A549 (cell line): Measurements from ENCODE around the gene JMJD4.

Experiments
- CBX8 ChIP-seq: fragments of 200-600 bp; sonication (generic); IDR thresholded peaks from 2 replicates; pipeline ENCODE4 v1.6.1; 2016
- POLR2A ChIP-seq: IDR thresholded peaks from 2 replicates; pipeline ENCODE4 v1.6.1; 2012; ENCODE audit warnings: mild to moderate bottlenecking, low read length
- RAD21 ChIP-seq, 2 experiments: fragments of >200 bp in 1 of 2; sonication (Bioruptor Twin) in 1 of 2; formaldehyde crosslinking in 1 of 2; IDR thresholded peaks in 1 of 2; conservative IDR thresholded peaks in 1 of 2; 2 replicates in 1 of 2; 3 replicates in 1 of 2; pipeline ENCODE4 v1.6.1; 2012 to 2018; ENCODE audit warnings: inconsistent platforms in 1 of 2
- SMC3 ChIP-seq: fragments of >200 bp; sonication (Bioruptor Twin); formaldehyde crosslinking; IDR thresholded peaks from 3 replicates; pipeline ENCODE4 v1.6.1; 2018; ENCODE audit warnings: inconsistent platforms
- TF ChIP-seq, protein P1 (sequence below): fragments of >200 bp; sonication (Bioruptor Twin); formaldehyde crosslinking; IDR thresholded peaks from 3 replicates; pipeline ENCODE4 v1.5.1; 2016

GRCh38 chr1:227732586-227733308, 2.4 kb downstream of the JMJD4 start:
- no peak for TF ChIP-seq SMC3
- TF ChIP-seq, protein P1, sequence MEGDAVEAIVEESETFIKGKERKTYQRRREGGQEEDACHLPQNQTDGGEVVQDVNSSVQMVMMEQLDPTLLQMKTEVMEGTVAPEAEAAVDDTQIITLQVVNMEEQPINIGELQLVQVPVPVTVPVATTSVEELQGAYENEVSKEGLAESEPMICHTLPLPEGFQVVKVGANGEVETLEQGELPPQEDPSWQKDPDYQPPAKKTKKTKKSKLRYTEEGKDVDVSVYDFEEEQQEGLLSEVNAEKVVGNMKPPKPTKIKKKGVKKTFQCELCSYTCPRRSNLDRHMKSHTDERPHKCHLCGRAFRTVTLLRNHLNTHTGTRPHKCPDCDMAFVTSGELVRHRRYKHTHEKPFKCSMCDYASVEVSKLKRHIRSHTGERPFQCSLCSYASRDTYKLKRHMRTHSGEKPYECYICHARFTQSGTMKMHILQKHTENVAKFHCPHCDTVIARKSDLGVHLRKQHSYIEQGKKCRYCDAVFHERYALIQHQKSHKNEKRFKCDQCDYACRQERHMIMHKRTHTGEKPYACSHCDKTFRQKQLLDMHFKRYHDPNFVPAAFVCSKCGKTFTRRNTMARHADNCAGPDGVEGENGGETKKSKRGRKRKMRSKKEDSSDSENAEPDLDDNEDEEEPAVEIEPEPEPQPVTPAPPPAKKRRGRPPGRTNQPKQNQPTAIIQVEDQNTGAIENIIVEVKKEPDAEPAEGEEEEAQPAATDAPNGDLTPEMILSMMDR: no peak
- no peak for TF ChIP-seq RAD21 (conservative IDR thresholded peaks at IDR 0.05 in 1 of 2, IDR thresholded peaks at IDR 0.05 in 1 of 2)
- TF ChIP-seq POLR2A: no peak
- no peak for TF ChIP-seq CBX8
